ENCODE measurements around the gene GRK5. TPM values are rescaled to one million over a fixed set of nuclear protein-coding genes. Genes with fewer than 3 reads are reported as not detected.

Gene GRK5
- total RNA-seq, 4 donors from 2014 or later, result 5.4 to 13.0 (median 10.6) TPM

DNA sequence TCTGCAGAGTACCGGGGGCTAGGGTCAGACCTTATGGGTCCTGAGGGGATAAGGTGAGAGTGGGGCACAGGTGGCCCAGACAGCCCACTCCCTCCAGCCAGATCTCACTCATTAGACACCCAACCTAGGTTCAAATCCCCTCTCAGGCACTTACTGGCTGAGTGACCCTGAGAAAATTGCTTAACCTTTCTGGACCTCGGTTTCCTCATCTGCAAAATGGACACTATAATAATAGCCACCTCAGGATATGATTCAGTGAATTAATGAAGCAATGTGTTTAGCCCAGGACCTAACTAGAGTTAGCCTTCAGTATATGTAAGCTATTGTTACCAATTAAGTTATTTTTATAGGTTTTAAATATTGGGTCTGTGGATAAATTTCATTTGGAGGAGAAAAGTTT, 212.6 kb downstream of the GRK5 start:
- no peak overlapping the region for H3K4me3 ChIP-seq (ENCODE audit: low read depth, poor library complexity, severe bottlenecking)
- TF ChIP-seq, protein P1, sequence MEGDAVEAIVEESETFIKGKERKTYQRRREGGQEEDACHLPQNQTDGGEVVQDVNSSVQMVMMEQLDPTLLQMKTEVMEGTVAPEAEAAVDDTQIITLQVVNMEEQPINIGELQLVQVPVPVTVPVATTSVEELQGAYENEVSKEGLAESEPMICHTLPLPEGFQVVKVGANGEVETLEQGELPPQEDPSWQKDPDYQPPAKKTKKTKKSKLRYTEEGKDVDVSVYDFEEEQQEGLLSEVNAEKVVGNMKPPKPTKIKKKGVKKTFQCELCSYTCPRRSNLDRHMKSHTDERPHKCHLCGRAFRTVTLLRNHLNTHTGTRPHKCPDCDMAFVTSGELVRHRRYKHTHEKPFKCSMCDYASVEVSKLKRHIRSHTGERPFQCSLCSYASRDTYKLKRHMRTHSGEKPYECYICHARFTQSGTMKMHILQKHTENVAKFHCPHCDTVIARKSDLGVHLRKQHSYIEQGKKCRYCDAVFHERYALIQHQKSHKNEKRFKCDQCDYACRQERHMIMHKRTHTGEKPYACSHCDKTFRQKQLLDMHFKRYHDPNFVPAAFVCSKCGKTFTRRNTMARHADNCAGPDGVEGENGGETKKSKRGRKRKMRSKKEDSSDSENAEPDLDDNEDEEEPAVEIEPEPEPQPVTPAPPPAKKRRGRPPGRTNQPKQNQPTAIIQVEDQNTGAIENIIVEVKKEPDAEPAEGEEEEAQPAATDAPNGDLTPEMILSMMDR (IDR thresholded peaks at IDR 0.05), result no peak
- no peak for TF ChIP-seq POLR2A (IDR thresholded peaks at IDR 0.05)
- 93 to 100% methylated on average over 2 of the region's 2 CpGs for WGBS, 2 donors
- intact Hi-C loops (cut with DNase I; ENCODE audit: low total_unique reads), result loop anchor here (10.0 kb wide), 1 partner anchor 215 kb away; the partner anchor contains the start of gene GRK5
- DNase-seq (ENCODE audit: low spot score in 2 of 2), result no peak

DNA sequence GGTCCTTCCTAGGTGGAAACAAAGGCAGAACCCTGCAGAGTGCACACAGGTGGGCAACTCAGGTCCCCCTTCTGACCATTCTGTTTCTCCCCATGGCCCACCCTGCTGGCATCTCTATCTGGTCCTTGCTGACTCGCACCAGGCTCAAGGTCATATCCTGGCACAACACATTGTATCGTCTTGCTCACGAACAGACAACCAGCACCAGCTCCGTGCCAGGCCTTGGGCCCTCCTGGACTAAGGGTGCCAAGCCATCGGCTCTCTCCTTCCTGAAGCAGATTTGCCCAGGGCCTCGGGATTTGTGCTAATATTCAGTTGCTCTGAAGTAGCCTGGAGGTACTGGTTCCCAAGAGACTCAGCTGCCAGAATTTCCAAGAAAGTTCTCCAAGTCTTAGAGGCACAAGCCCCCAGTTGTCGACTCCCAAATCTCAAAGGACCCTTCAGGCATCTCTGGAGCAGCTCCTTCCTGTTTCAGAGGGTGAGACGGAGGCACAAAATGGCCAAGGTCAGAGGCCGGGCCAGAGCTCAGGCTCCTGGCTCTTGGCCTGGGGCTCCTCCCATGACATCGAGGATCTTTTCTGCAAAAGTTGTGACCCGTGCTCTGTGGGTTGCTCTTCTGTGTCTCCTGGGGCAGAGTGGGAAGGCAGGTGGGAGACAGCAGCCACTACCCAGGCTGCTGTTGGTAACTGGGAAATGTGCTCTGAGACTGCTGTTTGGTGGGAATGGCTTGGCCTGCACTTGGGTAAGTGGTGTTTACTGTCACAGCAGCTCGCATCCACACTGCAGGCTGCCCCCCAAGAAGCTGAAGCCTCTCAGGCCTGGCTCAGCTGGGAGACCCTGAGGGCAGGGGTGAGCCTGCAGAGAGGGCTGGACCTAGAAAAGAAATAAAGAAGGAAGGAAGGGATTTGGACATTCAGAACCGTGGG, 213.8 kb downstream of the GRK5 start:
- DNase-seq (ENCODE audit: low spot score in 2 of 2), result no peak
- TF ChIP-seq, protein P1 (IDR thresholded peaks at IDR 0.05), result no peak
- TF ChIP-seq POLR2A (IDR thresholded peaks at IDR 0.05), result no peak
- intact Hi-C loops (cut with DNase I; ENCODE audit: low total_unique reads), result no loop called here
- H3K4me3 ChIP-seq (ENCODE audit: low read depth, poor library complexity, severe bottlenecking), result no peak overlapping the region
- 65 to 76% methylated on average over 11 to 13 of the region's 13 CpGs for WGBS, 2 donors

DNA sequence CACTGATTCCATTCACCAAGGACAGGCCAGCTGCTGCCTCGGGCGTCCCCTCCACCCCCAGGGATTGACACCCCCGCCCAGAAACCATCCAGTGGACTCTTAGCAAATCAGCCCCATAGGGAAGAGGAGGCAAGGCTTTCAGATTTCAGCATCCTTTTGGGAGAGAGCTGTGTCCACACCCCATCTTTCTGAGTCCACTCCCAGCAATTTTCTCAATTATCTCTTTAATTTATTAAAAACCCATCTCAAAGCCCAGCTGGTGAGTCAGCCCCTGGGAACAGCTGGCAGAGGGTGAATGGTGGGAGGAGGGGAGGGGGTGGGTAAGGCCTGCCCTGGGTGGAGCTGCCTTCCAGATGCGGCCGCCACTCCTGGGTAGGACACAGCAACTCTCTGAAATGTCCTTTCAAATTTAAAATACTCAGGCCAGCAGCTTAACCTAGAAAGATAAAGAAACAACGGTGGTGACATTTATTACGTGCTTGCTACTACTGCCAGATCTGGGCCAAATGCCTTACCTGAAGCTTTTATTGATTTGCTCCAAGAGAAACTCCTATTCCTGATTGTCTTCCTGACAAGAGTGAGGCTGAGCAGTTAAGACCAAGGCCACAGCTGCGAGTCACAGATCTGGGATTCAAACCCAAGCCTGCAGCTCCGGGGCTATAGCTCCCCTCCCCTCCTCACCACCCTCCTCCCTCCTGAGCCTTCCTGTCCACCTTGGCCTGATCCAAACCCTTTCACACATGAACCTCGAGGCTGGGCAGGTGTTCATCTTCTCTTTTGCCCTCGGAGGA, 214.7 kb downstream of the GRK5 start:
- no peak for DNase-seq (ENCODE audit: low spot score in 2 of 2)
- no peak overlapping the region for H3K4me3 ChIP-seq (ENCODE audit: low read depth, poor library complexity, severe bottlenecking)
- intact Hi-C loops (cut with DNase I; ENCODE audit: low total_unique reads), result no loop called here
- TF ChIP-seq, protein P1 (IDR thresholded peaks at IDR 0.05), result no peak
- no peak for TF ChIP-seq POLR2A (IDR thresholded peaks at IDR 0.05)
- WGBS, 2 donors, result 48 to 52% methylated on average over 11 of the region's 11 CpGs

DNA sequence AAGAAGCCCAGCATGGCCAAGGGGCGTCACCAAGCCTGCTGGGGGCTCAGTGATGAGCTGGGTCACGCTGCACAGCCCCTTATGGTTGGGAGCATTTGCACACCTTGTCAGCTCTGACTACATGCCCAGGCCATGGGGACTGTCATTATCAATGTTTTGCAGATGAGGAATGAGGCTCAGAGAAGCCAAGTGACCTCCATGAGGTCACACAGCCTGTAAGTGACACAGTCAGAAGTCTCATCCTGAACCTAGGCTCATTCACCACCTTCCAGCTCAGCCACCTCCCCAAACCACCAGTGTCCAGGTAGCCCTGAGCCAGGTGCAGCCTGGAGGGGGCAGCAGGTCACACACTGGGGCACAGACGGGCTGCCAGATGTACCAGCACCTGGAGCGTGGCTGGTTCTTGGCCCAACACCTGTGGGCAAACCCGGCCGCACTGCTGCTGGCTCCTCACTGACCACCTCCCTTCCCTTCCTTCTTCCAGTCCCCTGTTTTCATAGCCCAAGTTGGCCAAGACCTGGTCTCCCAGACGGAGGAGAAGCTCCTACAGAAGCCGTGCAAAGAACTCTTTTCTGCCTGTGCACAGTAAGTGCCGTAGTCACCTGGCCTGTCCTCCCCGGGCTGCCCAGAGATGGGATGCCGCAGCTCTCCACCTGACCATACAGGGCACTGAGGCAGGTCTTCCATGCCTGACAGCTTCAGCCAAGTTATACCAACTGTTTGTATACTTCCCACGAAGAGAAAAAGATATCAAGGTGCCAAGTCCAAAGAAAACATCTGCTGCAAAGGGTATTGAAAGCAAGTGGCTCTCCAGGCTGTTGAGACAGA, 215.5 kb downstream of the GRK5 start:
- WGBS, 2 donors, result 87 to 94% methylated on average over 12 of the region's 12 CpGs
- intact Hi-C loops (cut with DNase I; ENCODE audit: low total_unique reads), result no loop called here
- H3K4me3 ChIP-seq (ENCODE audit: low read depth, poor library complexity, severe bottlenecking), result no peak overlapping the region
- TF ChIP-seq, protein P1 (IDR thresholded peaks at IDR 0.05), result no peak
- no peak for TF ChIP-seq POLR2A (IDR thresholded peaks at IDR 0.05)
- DNase-seq (ENCODE audit: low spot score in 2 of 2), result no peak

DNA sequence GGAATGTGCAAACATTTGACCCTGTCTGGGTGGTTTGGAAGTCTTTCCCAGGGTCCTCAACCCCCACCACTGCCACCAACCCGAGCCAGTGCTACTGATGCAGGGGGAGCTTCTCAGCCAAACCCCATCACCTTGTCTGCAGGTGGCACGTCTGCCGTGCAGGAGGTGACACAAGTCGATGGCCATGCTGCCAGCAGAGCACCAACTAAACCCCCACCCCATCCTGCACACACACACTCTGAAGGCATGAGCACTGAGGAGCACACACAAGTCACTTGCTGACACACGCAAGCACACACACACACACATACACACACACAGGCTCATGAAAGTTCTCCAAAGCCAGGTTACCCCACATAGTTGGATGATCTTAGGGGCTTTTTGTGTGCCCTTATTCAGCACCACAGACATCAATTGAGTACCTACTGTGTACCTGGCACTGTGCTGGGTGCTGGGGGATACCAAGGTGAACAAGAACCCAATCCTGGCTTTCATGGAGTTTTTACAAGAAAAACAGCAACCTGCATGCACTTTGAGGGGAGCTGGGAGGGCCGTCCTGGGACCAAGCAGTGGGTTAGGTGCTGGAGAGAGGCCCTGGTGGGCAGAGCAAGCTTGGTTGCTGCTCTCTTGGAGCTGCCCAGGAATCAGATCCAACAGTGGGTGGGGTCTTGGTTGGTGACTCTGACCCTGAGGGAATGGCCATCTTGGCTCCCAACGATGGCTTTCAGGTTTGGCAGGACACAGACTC, 216.3 kb downstream of the GRK5 start:
- DNase-seq (ENCODE audit: low spot score in 2 of 2), result no peak
- no peak overlapping the region for H3K4me3 ChIP-seq (ENCODE audit: low read depth, poor library complexity, severe bottlenecking)
- intact Hi-C loops (cut with DNase I; ENCODE audit: low total_unique reads), result no loop called here
- TF ChIP-seq, protein P1 (IDR thresholded peaks at IDR 0.05), result no peak
- no peak for TF ChIP-seq POLR2A (IDR thresholded peaks at IDR 0.05)
- WGBS, 2 donors, result 74 to 85% methylated on average over 6 to 7 of the region's 7 CpGs

All from lower leg skin (tissue), 4 donors.